HCT116 (cell line): ENCODE measurements around the gene INF2. TPM values are rescaled to one million over a fixed set of nuclear protein-coding genes. Genes with fewer than 3 reads are reported as not detected.
A peak's percentile ranks its signal among the peaks of the same experiment; 100 is the strongest.

Experiments used
- ATAC-seq: fragments of 200-7000 bp; cut with Tn5 transposase; 2 replicates; pipeline ENCODE4 v1.9.1; 2020; ENCODE audit warnings: mild to moderate bottlenecking, moderate library complexity
- BruUV-seq: library from RNA; stranded (reverse); fragments of 400-500 nt; replicated peaks from 2 replicates; lab custom pipeline; 2021; lab: Mats Ljungman, UMichigan
- CTCF ChIA-PET: fragments of 300-600 bp; sonication (Branson Sonifier 250); formaldehyde crosslinking; loops from one replicate; lab custom pipeline; 2021; ENCODE audit warnings: antibody characterized with exemption; lab: Charles Lee
- POLR2A ChIA-PET: fragments of 300-600, 350-600 bp; sonication (Branson Sonifier 250); formaldehyde crosslinking; loops from one replicate; lab custom pipeline; 2021; ENCODE audit warnings: antibody characterized with exemption; lab: Charles Lee
- RAD21 ChIA-PET, 2 experiments: fragments of 300-600 bp; sonication (Branson Sonifier 250); formaldehyde crosslinking; loops; one replicate each; lab custom pipeline; 2023; ENCODE audit warnings: low total read pairs in 2 of 2; ENCODE audit not compliant: uncharacterized antibody in 2 of 2, unreplicated experiment in 2 of 2, low non-redundant PET in 1 of 2; lab: Charles Lee
- DNase-seq: peaks from one replicate; pipeline ENCODE4 v3.0.0-alpha.2; 2010; ENCODE audit warnings: low read depth, low spot score
- H2AFZ ChIP-seq: fragments of 200-600 bp; shearing (Covaris generic), sonication (generic); 2 replicates; pipeline ENCODE4 v1.6.1; 2017; ENCODE audit warnings: low read depth, mixed run types, mixed read lengths, antibody characterized with exemption, low read length; ENCODE audit not compliant: poor library complexity, severe bottlenecking
- H3K27ac ChIP-seq: 2 replicates; pipeline ENCODE4 v1.5.1; 2012; ENCODE audit warnings: low read depth, low read length
- H3K27me3 ChIP-seq: fragments of 200-600 bp; sonication (generic); 2 replicates; pipeline ENCODE4 v1.6.1; 2016; ENCODE audit warnings: mixed run types, low read length, mixed read lengths; ENCODE audit not compliant: insufficient read depth
- H3K36me3 ChIP-seq, 2 experiments: fragments of 200-500 bp in 1 of 2; fragments of 200-600 bp in 1 of 2; sonication (Bioruptor generic) in 1 of 2; sonication (generic) in 1 of 2; 2 replicates each; pipeline versions ENCODE4 v1.5.1 to v1.6.1; 2014 to 2016; ENCODE audit warnings: low read length in 2 of 2, inconsistent platforms in 1 of 2, mixed read lengths in 1 of 2, mixed run types in 1 of 2; ENCODE audit not compliant: insufficient read depth in 2 of 2, control insufficient read depth in 1 of 2
- H3K4me1 ChIP-seq, 2 experiments: fragments of 200-600 bp in 1 of 2; sonication (generic) in 1 of 2; 2 replicates each; pipeline versions ENCODE4 v1.5.1 to v1.6.1; 2012 to 2017; ENCODE audit warnings: low read length in 2 of 2, inconsistent platforms in 1 of 2, mild to moderate bottlenecking in 1 of 2, mixed read lengths in 1 of 2, mixed run types in 1 of 2, moderate library complexity in 1 of 2; ENCODE audit not compliant: insufficient read depth in 2 of 2, control insufficient read depth in 1 of 2
- H3K4me2 ChIP-seq: fragments of 200-600 bp; sonication (generic); 2 replicates; pipeline ENCODE4 v1.6.1; 2017; ENCODE audit warnings: mixed run types, low read length, mixed read lengths
- H3K4me3 ChIP-seq, 2 experiments: fragments of 200-600 bp in 1 of 2; sonication (generic) in 1 of 2; replicated peaks in 1 of 2; 2 replicates each; pipeline ENCODE4 v1.5.1; 2011 to 2016; ENCODE audit warnings: low read length in 2 of 2, control low read depth in 1 of 2, low read depth in 1 of 2, mild to moderate bottlenecking in 1 of 2, mixed read lengths in 1 of 2, mixed run types in 1 of 2
- H3K79me2 ChIP-seq: fragments of 200-600 bp; sonication (generic); 2 replicates; pipeline ENCODE4 v1.6.1; 2017; ENCODE audit warnings: mild to moderate bottlenecking, mixed run types, low read length, moderate library complexity, mixed read lengths; ENCODE audit not compliant: insufficient read depth
- H3K9ac ChIP-seq: fragments of 200-600 bp; sonication (generic); 2 replicates; pipeline ENCODE4 v1.6.1; 2016; ENCODE audit warnings: low read length, mixed read lengths
- H3K9me2 ChIP-seq: fragments of 200-600 bp; sonication (generic), shearing (Covaris generic); 2 replicates; pipeline ENCODE4 v1.6.1; 2017; ENCODE audit warnings: mixed run types, mild to moderate bottlenecking, moderate library complexity; ENCODE audit not compliant: insufficient read depth
- H3K9me3 ChIP-seq, 2 experiments: fragments of 200-500 bp in 1 of 2; fragments of 200-600 bp in 1 of 2; sonication (Bioruptor generic) in 1 of 2; sonication (generic) in 1 of 2; 2 replicates each; pipeline ENCODE4 v1.6.1; 2014 to 2017; ENCODE audit warnings: low read length in 2 of 2, mixed read lengths in 2 of 2, inconsistent platforms in 1 of 2, low read depth in 1 of 2, mild to moderate bottlenecking in 1 of 2, mixed run types in 1 of 2, moderate library complexity in 1 of 2; ENCODE audit not compliant: control insufficient read depth in 1 of 2, insufficient read depth in 1 of 2
- H4K20me1 ChIP-seq: fragments of 200-600 bp; sonication (generic), shearing (Covaris generic); 2 replicates; pipeline ENCODE4 v1.6.1; 2017; ENCODE audit warnings: mixed run types, mild to moderate bottlenecking, moderate library complexity; ENCODE audit not compliant: insufficient read depth
- CBX3 ChIP-seq: IDR thresholded peaks from 2 replicates; pipeline ENCODE4 v1.6.1; 2012; ENCODE audit warnings: low read depth
- EGR1 ChIP-seq: IDR thresholded peaks from 2 replicates; pipeline ENCODE4 v1.6.1; 2012; ENCODE audit warnings: low read depth
- ELF1 ChIP-seq: IDR thresholded peaks from 2 replicates; pipeline ENCODE4 v1.6.1; 2012; ENCODE audit warnings: low read depth, borderline replicate concordance
- EZH2phosphoT487 ChIP-seq: fragments of 200-600 bp; IDR thresholded peaks from 2 replicates; pipeline ENCODE4 v1.6.1; 2018; ENCODE audit warnings: antibody characterized with exemption, borderline replicate concordance
- FOSL1 ChIP-seq: IDR thresholded peaks from 2 replicates; pipeline ENCODE4 v1.6.1; 2012; ENCODE audit warnings: low read depth
- POLR2A ChIP-seq: IDR thresholded peaks from 2 replicates; pipeline ENCODE4 v1.7.0; 2011; ENCODE audit warnings: borderline replicate concordance; ENCODE audit not compliant: insufficient read depth, insufficient read length; ENCODE audit errors: extremely low read depth
- POLR2AphosphoS5 ChIP-seq: IDR thresholded peaks from 2 replicates; pipeline ENCODE4 v1.6.1; 2011; ENCODE audit warnings: mild to moderate bottlenecking, low read depth, low read length, moderate library complexity
- RAD21 ChIP-seq: IDR thresholded peaks from 2 replicates; pipeline ENCODE4 v1.6.1; 2012; ENCODE audit warnings: low read depth, mild to moderate bottlenecking
- SIN3A ChIP-seq: IDR thresholded peaks from 2 replicates; pipeline ENCODE4 v1.6.1; 2012; ENCODE audit warnings: low read depth
- SP1 ChIP-seq: IDR thresholded peaks from 2 replicates; pipeline ENCODE4 v1.6.1; 2012; ENCODE audit warnings: low read depth
- SRF ChIP-seq: IDR thresholded peaks from 2 replicates; pipeline ENCODE4 v1.6.1; 2012; ENCODE audit warnings: low read depth
- YY1 ChIP-seq: IDR thresholded peaks from 2 replicates; pipeline ENCODE4 v1.6.1; 2011; ENCODE audit warnings: low read length, low read depth, moderate library complexity, mild to moderate bottlenecking; ENCODE audit not compliant: insufficient replicate concordance; ENCODE audit errors: extremely low read depth
- ZNF274 ChIP-seq: fragments of 200-500 bp; sonication (Bioruptor generic); IDR thresholded peaks from 2 replicates; pipeline ENCODE4 v1.6.1; 2014; ENCODE audit warnings: mild to moderate bottlenecking, low read depth, low read length, inconsistent platforms
- intact Hi-C: fragments of 100-400 bp; cut with micrococcal nuclease; formaldehyde crosslinking; loops from 2 replicates; pipeline ENCODE4 v1.10.0; 2022
- total RNA-seq: library from RNA; stranded (reverse); gene quantifications from one replicate; pipeline ENCODE4 v1.2.1, GENCODE V29; 2021; ENCODE audit not compliant: unreplicated experiment
- TF ChIP-seq, protein P1 (sequence below): IDR thresholded peaks from 2 replicates; pipeline ENCODE4 v1.6.1; 2012
- TF ChIP-seq, protein P2 (sequence below): IDR thresholded peaks from 2 replicates; pipeline ENCODE4 v1.6.1; 2012; ENCODE audit warnings: low read depth
- TF ChIP-seq, protein P3 (sequence below), 3 experiments: fragments of 200-600 bp in 1 of 3; sonication (generic) in 1 of 3; IDR thresholded peaks in 2 of 3; conservative IDR thresholded peaks in 1 of 3; 2 replicates each; pipeline ENCODE4 v1.5.1; 2012 to 2017; ENCODE audit warnings: low read depth in 2 of 3, low read length in 2 of 3, antibody characterized with exemption in 1 of 3, borderline replicate concordance in 1 of 3, control low read depth in 1 of 3, mild to moderate bottlenecking in 1 of 3, mixed read lengths in 1 of 3, mixed run types in 1 of 3, moderate library complexity in 1 of 3; ENCODE audit not compliant: insufficient read depth in 1 of 3

Gene INF2
- total RNA-seq, 1 experiment from 2014 or later = 95.8 TPM

DNA sequence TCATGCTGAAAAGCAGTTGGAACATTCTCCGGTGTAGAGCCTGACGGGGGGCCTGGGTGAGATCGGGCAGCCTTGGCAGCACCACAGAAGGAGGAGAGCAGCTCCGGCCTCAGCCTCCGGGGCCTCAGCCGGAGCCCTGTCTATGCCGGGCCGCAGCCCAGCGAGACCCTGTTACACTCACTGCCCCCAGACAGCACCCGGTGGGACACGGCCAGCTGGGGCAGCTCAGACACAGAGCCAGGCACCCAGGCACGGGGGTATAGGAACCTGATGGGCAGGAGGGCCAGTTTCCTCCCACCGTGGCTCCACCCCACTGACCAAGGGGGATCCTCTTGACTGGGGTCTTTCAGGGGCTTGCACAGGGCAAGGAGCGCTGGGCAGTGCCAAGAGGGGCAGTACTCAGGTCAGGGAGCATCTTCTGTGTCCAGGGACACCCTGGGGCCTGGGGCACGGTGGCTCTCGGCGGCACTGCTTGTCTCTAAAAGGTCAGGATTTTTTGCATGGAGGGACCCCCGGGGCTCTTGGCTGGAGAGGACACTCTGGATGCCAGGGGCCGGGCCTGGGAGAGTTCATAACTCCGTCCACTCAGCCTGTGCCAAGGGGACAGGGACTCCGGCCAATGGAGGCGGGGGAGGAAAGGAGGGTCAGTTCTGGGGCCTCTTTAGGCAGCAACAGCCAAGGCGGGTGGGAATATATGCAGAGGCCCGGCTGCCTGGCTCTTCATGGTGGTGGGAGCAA is 9.4 kb downstream of the INF2 start:
- POLR2A ChIA-PET = no interaction called here

DNA sequence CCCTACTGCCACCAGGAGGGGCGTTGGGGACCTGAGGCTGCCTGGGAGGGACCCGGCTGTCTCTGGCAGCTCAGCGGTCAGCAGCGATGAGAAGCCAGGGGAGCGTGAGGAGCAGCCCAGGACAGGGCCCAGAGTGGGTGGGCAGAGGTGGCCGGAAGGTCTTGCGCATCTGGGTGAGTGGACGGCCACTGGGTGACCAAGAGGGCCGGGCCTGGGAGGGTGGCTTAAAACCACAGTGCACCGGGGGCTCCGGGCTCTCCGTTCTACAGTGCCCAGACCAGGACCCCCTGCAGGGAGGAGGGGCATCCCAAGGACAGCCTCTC is 10.0 kb downstream of the INF2 start:
- no TSS peak for BruUV-seq
- CTCF ChIA-PET = no interaction called here
- no peak for ATAC-seq
- TF ChIP-seq POLR2A (no peak), RAD21 (no peak), FOSL1 (no peak), POLR2AphosphoS5 (no peak), SIN3A (no peak), SP1 (no peak), ELF1 (no peak), EGR1 (no peak), SRF (no peak), CBX3 (no peak), EZH2phosphoT487 (no peak)
- TF ChIP-seq, protein P1, sequence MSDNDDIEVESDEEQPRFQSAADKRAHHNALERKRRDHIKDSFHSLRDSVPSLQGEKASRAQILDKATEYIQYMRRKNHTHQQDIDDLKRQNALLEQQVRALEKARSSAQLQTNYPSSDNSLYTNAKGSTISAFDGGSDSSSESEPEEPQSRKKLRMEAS = no peak
- TF ChIP-seq, protein P2, sequence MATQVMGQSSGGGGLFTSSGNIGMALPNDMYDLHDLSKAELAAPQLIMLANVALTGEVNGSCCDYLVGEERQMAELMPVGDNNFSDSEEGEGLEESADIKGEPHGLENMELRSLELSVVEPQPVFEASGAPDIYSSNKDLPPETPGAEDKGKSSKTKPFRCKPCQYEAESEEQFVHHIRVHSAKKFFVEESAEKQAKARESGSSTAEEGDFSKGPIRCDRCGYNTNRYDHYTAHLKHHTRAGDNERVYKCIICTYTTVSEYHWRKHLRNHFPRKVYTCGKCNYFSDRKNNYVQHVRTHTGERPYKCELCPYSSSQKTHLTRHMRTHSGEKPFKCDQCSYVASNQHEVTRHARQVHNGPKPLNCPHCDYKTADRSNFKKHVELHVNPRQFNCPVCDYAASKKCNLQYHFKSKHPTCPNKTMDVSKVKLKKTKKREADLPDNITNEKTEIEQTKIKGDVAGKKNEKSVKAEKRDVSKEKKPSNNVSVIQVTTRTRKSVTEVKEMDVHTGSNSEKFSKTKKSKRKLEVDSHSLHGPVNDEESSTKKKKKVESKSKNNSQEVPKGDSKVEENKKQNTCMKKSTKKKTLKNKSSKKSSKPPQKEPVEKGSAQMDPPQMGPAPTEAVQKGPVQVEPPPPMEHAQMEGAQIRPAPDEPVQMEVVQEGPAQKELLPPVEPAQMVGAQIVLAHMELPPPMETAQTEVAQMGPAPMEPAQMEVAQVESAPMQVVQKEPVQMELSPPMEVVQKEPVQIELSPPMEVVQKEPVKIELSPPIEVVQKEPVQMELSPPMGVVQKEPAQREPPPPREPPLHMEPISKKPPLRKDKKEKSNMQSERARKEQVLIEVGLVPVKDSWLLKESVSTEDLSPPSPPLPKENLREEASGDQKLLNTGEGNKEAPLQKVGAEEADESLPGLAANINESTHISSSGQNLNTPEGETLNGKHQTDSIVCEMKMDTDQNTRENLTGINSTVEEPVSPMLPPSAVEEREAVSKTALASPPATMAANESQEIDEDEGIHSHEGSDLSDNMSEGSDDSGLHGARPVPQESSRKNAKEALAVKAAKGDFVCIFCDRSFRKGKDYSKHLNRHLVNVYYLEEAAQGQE = no peak
- TF ChIP-seq, protein P3, sequence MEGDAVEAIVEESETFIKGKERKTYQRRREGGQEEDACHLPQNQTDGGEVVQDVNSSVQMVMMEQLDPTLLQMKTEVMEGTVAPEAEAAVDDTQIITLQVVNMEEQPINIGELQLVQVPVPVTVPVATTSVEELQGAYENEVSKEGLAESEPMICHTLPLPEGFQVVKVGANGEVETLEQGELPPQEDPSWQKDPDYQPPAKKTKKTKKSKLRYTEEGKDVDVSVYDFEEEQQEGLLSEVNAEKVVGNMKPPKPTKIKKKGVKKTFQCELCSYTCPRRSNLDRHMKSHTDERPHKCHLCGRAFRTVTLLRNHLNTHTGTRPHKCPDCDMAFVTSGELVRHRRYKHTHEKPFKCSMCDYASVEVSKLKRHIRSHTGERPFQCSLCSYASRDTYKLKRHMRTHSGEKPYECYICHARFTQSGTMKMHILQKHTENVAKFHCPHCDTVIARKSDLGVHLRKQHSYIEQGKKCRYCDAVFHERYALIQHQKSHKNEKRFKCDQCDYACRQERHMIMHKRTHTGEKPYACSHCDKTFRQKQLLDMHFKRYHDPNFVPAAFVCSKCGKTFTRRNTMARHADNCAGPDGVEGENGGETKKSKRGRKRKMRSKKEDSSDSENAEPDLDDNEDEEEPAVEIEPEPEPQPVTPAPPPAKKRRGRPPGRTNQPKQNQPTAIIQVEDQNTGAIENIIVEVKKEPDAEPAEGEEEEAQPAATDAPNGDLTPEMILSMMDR (IDR thresholded peaks at IDR 0.05 in 2 of 3, conservative IDR thresholded peaks at IDR 0.05 in 1 of 3; ENCODE audit: borderline replicate concordance in 1 of 3, insufficient read depth in 1 of 3, low read depth in 2 of 3, low read length in 2 of 3) = no peak

More for the DNA sequence above, 9.4 kb downstream of the INF2 start:
- ATAC-seq = no peak
- H3K4me3 ChIP-seq = no peak overlapping the region
- peaks cover 68% of the 10 kb centered on the region for H3K79me2 ChIP-seq
- intact Hi-C loops = no loop called here
- ChIA-PET RAD21 (no interaction called here), CTCF (no interaction called here)
- TF ChIP-seq FOSL1 (no peak), ELF1 (no peak), YY1 (no peak), ZNF274 (no peak)
- H4K20me1 ChIP-seq = no peaks in the 10 kb centered on the region
- peaks cover 16 to 21% of the 10 kb centered on the region in 2 experiments; a peak in 3 of 4 replicates for H3K36me3 ChIP-seq
- no peaks in the 10 kb centered on the region for H3K9me3 ChIP-seq
- peaks cover 7 to 14% of the 10 kb centered on the region in 2 experiments; a peak in 3 of 4 replicates for H3K4me1 ChIP-seq
- 0 out of 2 replicates have a peak overlapping the region, but pooled peaks have one; percentile 50 for H3K27ac ChIP-seq
- no peaks in the 10 kb centered on the region for H3K9me2 ChIP-seq
- no TSS peak for BruUV-seq
- H3K27me3 ChIP-seq = no peaks in the 10 kb centered on the region
- DNase-seq = no peak
- H3K4me2 ChIP-seq = no peak overlapping the region
- H3K9ac ChIP-seq = no peak overlapping the region
- H2AFZ ChIP-seq = no peak overlapping the region

More for the DNA sequence above, 10.0 kb downstream of the INF2 start:
- H3K36me3 ChIP-seq = peaks cover 18 to 23% of the 10 kb centered on the region in 2 experiments; a peak in 3 of 4 replicates
- no peaks in the 10 kb centered on the region for H3K27me3 ChIP-seq
- POLR2A ChIA-PET = no interaction called here
- RAD21 ChIA-PET = no interaction called here
- H3K27ac ChIP-seq = no peak overlapping the region
- peaks cover 7 to 14% of the 10 kb centered on the region in 2 experiments; a peak in 3 of 4 replicates for H3K4me1 ChIP-seq
- no peak overlapping the region for H2AFZ ChIP-seq
- H3K9ac ChIP-seq = no peak overlapping the region
- H4K20me1 ChIP-seq = no peaks in the 10 kb centered on the region
- no peaks in the 10 kb centered on the region for H3K9me2 ChIP-seq
- H3K9me3 ChIP-seq = no peaks in the 10 kb centered on the region
- no peak overlapping the region for H3K4me2 ChIP-seq
- intact Hi-C loops = no loop called here
- DNase-seq = no peak
- peaks cover 63% of the 10 kb centered on the region for H3K79me2 ChIP-seq
- H3K4me3 ChIP-seq = no peak overlapping the region
